Measurements from ENCODE around the gene EQTN.
"Not testable (repeated sequence)": the region's sequence is repeated elsewhere in the genome, so short reads cannot be mapped to it uniquely, and the experiment has no call there.

EQTN gene

GRCh38 chr9:27293996-27294395 is 3.0 kb downstream of the EQTN start:
- DNase-seq (ENCODE audit: low read depth), result no peak

DNA sequence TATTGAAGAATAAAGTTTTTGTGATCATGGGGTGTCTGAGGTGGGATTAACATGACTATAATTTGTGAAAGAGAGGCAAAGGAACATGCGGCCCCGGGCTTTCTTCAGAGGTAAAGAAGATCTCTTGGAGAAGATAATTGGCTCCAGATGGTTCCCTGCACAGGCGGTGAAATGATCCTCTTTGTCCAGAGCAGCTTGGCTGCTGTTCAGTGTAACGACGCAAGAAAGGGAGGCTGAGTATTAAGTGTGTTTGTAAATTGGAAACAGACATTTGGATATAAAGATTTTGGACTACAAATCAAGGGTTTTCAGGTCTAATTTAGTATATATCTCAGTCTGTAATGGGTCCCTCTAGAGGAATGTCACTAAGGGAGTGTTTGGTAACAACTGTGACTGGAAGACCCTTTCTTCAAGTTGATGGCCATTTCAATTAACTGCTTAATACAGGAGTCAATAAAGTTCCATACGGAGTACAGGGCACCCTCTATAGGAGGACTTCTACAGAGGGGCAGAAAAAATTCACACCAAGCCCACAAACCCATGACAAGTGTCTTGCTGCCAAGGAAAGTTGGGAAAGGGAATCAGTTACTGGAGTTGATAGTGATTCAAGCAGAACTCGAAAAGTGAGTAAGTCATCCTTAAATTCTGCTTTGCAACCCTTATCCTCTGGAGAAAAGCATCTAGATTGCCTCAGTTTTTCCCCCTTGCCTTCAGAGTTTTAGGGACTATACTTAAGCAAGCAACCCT is 4.1 kb downstream of the EQTN start:
- DNase-seq (ENCODE audit: low read depth), result no peak

DNA sequence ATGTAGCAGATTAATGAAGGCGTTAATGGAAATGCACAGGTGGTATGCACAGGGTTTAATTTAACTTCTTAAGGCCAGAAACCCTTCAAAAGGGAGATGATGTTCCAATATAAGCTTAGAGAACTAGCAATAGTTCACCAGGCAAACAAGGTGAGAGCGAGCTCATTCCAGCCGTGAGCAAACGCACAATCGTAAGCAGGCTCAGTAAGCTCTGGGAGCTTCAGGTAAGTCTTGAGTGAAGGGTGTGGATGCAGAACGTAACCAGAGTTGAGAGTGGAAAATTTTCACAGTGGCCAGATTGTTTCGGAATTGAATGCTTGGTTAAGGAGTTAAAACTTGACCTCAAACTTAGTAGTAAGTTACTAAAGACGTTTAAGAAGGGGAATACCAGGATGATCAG is 5.7 kb downstream of the EQTN start:
- DNase-seq (ENCODE audit: low read depth), result no peak

- DNase-seq (ENCODE audit: low read depth), result no peak
Observed at GRCh38 chr9:27282269-27282668, 14.7 kb downstream of the EQTN start.

GRCh38 chr9:27280860-27281259 is 16.1 kb downstream of the EQTN start:
- DNase-seq (ENCODE audit: low read depth), result no peak

GRCh38 chr9:27280249-27280648 is 16.7 kb downstream of the EQTN start:
- DNase-seq (ENCODE audit: low read depth), result no peak

GRCh38 chr9:27279611-27280010 is 17.3 kb downstream of the EQTN start:
- DNase-seq (ENCODE audit: low read depth), result no peak

GRCh38 chr9:27278374-27278773 is 18.6 kb downstream of the EQTN start:
- no peak for DNase-seq (ENCODE audit: low read depth)

- no peak for DNase-seq (ENCODE audit: low read depth)
Observed at GRCh38 chr9:27276193-27277030, 20.5 kb downstream of the EQTN start.

GRCh38 chr9:27273186-27273585 is 23.8 kb downstream of the EQTN start:
- DNase-seq (ENCODE audit: low read depth), result no peak

- DNase-seq (ENCODE audit: low read depth), result no peak
Observed at GRCh38 chr9:27272103-27272502, 24.8 kb downstream of the EQTN start.

- DNase-seq (ENCODE audit: low read depth), result no peak
Observed at GRCh38 chr9:27261517-27262211, 35.3 kb downstream of the EQTN start.

DNA sequence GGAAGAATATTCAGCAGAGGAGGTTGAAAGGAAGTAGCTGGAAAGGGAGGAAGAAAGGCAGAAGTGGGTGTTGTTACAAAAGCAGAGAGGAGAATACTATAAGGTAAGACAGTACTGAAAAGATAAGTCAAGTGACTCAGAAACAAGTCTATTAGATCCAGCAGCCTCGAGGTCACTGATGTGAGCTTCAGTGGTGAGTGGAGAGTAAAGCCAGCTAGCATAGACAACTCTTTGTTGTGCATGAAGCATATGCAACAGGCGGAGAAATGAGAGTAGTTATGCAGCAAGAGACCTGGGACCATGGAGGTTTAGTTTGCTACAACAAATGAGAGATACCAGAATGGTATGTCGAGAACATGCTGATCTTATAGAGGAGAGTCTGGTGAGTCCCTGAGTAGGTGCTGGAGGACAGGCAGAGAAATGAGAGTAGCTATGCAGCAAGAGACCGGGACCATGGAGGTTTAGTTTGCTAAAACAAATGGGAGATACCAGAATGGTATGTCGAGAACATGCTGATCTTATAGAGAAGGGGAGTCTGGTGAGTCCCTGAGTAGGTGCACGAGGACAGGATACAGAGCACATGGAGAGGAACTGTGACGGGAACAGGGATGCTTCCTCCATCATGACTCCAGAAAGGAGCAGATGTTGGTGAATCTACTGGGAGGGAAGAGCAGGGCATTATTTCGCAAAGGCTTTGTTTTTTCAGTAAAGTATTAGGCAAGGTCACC is 36.0 kb downstream of the EQTN start:
- no peak for DNase-seq (ENCODE audit: low read depth)

DNA sequence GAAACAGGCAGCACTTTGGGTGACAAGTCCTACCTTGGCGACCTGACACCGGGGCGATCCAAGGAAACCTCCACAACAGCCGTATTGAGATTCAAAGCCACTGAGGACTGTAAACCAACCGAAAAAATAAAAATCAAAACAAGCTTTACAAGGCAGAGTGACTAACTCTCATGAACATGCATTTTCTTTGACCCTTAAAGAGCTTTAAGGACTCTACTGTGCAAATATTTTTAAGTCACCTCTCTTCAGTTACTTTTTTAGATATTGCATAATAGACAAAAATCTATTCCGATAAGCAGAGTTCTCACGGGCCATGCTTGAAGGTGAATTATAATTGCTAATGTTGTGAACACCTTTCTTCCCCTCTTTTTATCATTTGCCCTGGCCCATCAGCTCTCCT is 38.3 kb downstream of the EQTN start:
- no peak for DNase-seq (ENCODE audit: low read depth)

DNA sequence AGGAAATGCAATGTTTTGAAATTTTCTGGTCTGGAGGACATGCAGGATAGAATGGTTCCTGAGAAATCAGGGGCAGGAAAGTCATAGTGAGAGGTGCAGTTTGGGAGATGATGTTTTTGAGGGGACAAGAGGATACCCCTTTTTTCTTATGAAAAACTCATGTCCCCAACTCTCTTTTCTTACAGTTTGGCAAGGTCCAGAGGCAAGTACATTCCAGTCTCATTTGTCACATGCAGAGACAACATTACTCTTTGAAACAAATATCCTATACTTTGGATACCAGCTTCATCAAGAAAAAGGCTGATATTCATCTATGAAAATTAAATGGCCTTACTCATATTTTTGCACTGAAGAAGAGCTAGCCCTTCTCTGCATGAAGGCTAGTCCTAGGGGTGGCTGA is 48.2 kb downstream of the EQTN start:
- DNase-seq (ENCODE audit: low read depth), result no peak

GRCh38 chr9:27247756-27248155 is 49.2 kb downstream of the EQTN start:
- no peak for DNase-seq (ENCODE audit: low read depth)

DNA sequence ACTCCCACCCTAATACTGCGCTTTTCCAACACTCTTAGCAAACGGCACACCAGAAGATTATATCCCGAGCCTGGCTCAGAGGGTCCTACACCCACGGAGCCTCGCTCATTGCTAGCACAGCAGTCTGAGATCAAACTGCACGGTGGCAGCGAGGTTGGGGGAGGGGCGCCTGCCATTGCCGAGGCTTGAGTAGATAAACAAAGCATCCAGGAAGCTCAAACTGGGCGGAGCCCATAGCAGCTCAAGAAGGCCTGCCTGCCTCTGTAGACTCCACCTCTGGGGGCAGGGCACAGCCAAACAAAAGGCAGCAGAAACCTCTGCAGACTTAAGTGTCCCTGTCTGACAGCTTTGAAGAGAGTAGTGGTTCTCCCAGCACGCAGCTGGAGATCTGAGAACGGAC is 57.3 kb downstream of the EQTN start:
- DNase-seq (ENCODE audit: low read depth), result not testable (repeated sequence)
